Chondrocyte (in vitro differentiated cells): ENCODE results near the gene TMEM250. TPM values are rescaled to one million over a fixed set of nuclear protein-coding genes. Genes with fewer than 3 reads are reported as not detected.
"Not testable (repeated sequence)": the region's sequence is repeated elsewhere in the genome, so short reads cannot be mapped to it uniquely, and the experiment has no call there.

Experiments
- DNase-seq: peaks from one replicate; pipeline ENCODE4 v3.0.0; 2021; ENCODE audit warnings: mixed read lengths, low spot score
- H3K27ac Mint-ChIP-seq: one replicate; pipeline ENCODE4 v1.8.0; 2021; ENCODE audit warnings: mild to moderate bottlenecking, moderate library complexity, mixed read lengths; ENCODE audit not compliant: unreplicated experiment
- H3K27me3 Mint-ChIP-seq: 2 replicates; pipeline ENCODE4 v1.8.0; 2021; ENCODE audit warnings: low read depth, mixed read lengths
- H3K36me3 Mint-ChIP-seq: 2 replicates; pipeline ENCODE4 v1.8.0; 2021; ENCODE audit warnings: low read depth, mixed read lengths
- H3K4me1 Mint-ChIP-seq: 2 replicates; pipeline ENCODE4 v1.8.0; 2021; ENCODE audit warnings: low read depth, mild to moderate bottlenecking, mixed read lengths
- H3K4me3 Mint-ChIP-seq: one replicate; pipeline ENCODE4 v1.8.0; 2021; ENCODE audit warnings: mild to moderate bottlenecking, moderate library complexity, mixed read lengths; ENCODE audit not compliant: unreplicated experiment
- H3K9me3 Mint-ChIP-seq: 2 replicates; pipeline ENCODE4 v1.8.0; 2021; ENCODE audit warnings: low read depth, mixed read lengths
- CTCF ChIP-seq: fragments of 200-600 bp; sonication (generic); IDR thresholded peaks from 2 replicates; pipeline ENCODE4 v1.5.0; 2021; ENCODE audit warnings: antibody characterized with exemption, mild to moderate bottlenecking, moderate library complexity
- total RNA-seq: library from RNA; stranded (reverse); gene quantifications from 3 replicates; pipeline ENCODE4 v1.2.1, GENCODE V29; 2021

TMEM250 gene
- total RNA-seq, 1 donor from 2014 or later = 37.3 TPM

- Mint-ChIP-seq H3K4me3 (no peak overlapping the region), H3K27me3 (no peaks in the 10 kb centered on the region), H3K27ac (no peak overlapping the region), H3K36me3 (no peaks in the 10 kb centered on the region), H3K4me1 (peaks cover 36% of the 10 kb centered on the region), H3K9me3 (no peaks in the 10 kb centered on the region)
- DNase-seq = no peak
- no peak for TF ChIP-seq CTCF
Observed at GRCh38 chr9:136103651-136104487, 14.8 kb downstream of the TMEM250 start.

GRCh38 chr9:136101615-136102074 lies 17.0 kb downstream of the TMEM250 start:
- H3K9me3 Mint-ChIP-seq, H3K4me3 Mint-ChIP-seq, DNase-seq, H3K27me3 Mint-ChIP-seq, H3K36me3 Mint-ChIP-seq, H3K27ac Mint-ChIP-seq: not testable (repeated sequence)
- H3K4me1 Mint-ChIP-seq = peaks cover 26% of the 10 kb centered on the region

- H3K36me3 Mint-ChIP-seq = no peaks in the 10 kb centered on the region
- no peak overlapping the region for H3K4me3 Mint-ChIP-seq
- no peak overlapping the region for H3K27ac Mint-ChIP-seq
- no peak for DNase-seq
- peaks cover 3% of the 10 kb centered on the region for H3K27me3 Mint-ChIP-seq
- H3K9me3 Mint-ChIP-seq = no peaks in the 10 kb centered on the region
- no peak for TF ChIP-seq CTCF
- peaks cover 20% of the 10 kb centered on the region for H3K4me1 Mint-ChIP-seq
Observed at GRCh38 chr9:136100700-136101614, 17.7 kb downstream of the TMEM250 start.

- peaks cover 3% of the 10 kb centered on the region for H3K27me3 Mint-ChIP-seq
- H3K4me1 Mint-ChIP-seq = peaks cover 8% of the 10 kb centered on the region
- H3K9me3 Mint-ChIP-seq = no peaks in the 10 kb centered on the region
- H3K36me3 Mint-ChIP-seq = no peaks in the 10 kb centered on the region
- H3K4me3 Mint-ChIP-seq = no peak overlapping the region
- no peak for DNase-seq
- TF ChIP-seq CTCF = no peak
- no peak overlapping the region for H3K27ac Mint-ChIP-seq
Observed at GRCh38 chr9:136099542-136099941, 19.1 kb downstream of the TMEM250 start.

GRCh38 chr9:136098844-136099243 lies 19.8 kb downstream of the TMEM250 start:
- peaks cover 5% of the 10 kb centered on the region for H3K4me1 Mint-ChIP-seq
- no peak overlapping the region for H3K27ac Mint-ChIP-seq
- no peak overlapping the region for H3K4me3 Mint-ChIP-seq
- H3K27me3 Mint-ChIP-seq = peaks cover 3% of the 10 kb centered on the region
- H3K36me3 Mint-ChIP-seq = no peaks in the 10 kb centered on the region
- no peak for DNase-seq
- TF ChIP-seq CTCF = no peak
- no peaks in the 10 kb centered on the region for H3K9me3 Mint-ChIP-seq
